ENCODE results near the gene SYCE1. TPM values are rescaled to one million over a fixed set of nuclear protein-coding genes. Genes with fewer than 3 reads are reported as not detected.
"Not testable (repeated sequence)": the region's sequence is repeated elsewhere in the genome, so short reads cannot be mapped to it uniquely, and the experiment has no call there.

The SYCE1 gene
- total and polyA plus RNA-seq, 2 experiments from 2014 or later: 0.12 TPM; not detected in 1

- Histone ChIP-seq H3K9me3 (ENCODE audit: low read depth) (peaks cover 6% of the 10 kb centered on the region), H3K4me2 (no peak overlapping the region), H3K79me2 (no peaks in the 10 kb centered on the region), H3K9me2 (replicated peaks; ENCODE audit: insufficient read depth) (no peaks in the 10 kb centered on the region), H2AFZ (no peak overlapping the region), H3K36me3 (replicated peaks; ENCODE audit: insufficient read depth, low read depth) (no peaks in the 10 kb centered on the region), H3K4me1 (ENCODE audit: insufficient read depth) (no peaks in the 10 kb centered on the region), H3K27me3 (no peaks in the 10 kb centered on the region), H3K4me3 (no peak overlapping the region), H3K27ac (no peak overlapping the region), H4K20me1 (ENCODE audit: insufficient read depth, poor library complexity, severe bottlenecking) (no peaks in the 10 kb centered on the region)
- DNase-seq (ENCODE audit: low spot score): no peak
- no peak for TF ChIP-seq CTCF (IDR thresholded peaks at IDR 0.05; ENCODE audit: poor library complexity)
- TF ChIP-seq EZH2phosphoT487 (IDR thresholded peaks at IDR 0.05; ENCODE audit: low read depth, severe bottlenecking, unreplicated experiment): no peak
- TF ChIP-seq EZH2 (IDR thresholded peaks at IDR 0.05; ENCODE audit: borderline replicate concordance): no peak
- WGBS (ENCODE audit: low lambda C conversion rate, missing lambda C conversion rate): 83% methylated on average over 9 of the region's 9 CpGs
Observed at GRCh38 chr10:133523631-133524203, 41.7 kb downstream of the SYCE1 start.

GRCh38 chr10:133520193-133520738 is 45.1 kb downstream of the SYCE1 start:
- no peak overlapping the region for H2AFZ ChIP-seq
- no peak overlapping the region for H3K27ac ChIP-seq
- 61% methylated on average over 23 of the region's 33 CpGs for WGBS (ENCODE audit: low lambda C conversion rate, missing lambda C conversion rate)

GRCh38 chr10:133518517-133518916 is 46.9 kb downstream of the SYCE1 start:
- WGBS (ENCODE audit: low lambda C conversion rate, missing lambda C conversion rate): 61% methylated on average over 5 of the region's 5 CpGs
- H3K9me3 ChIP-seq (ENCODE audit: low read depth); H3K27ac ChIP-seq; H3K9me2 ChIP-seq (replicated peaks; ENCODE audit: insufficient read depth); DNase-seq (ENCODE audit: low spot score); H3K79me2 ChIP-seq; H3K4me2 ChIP-seq; H4K20me1 ChIP-seq (ENCODE audit: insufficient read depth, poor library complexity, severe bottlenecking); H3K4me3 ChIP-seq; H3K4me1 ChIP-seq (ENCODE audit: insufficient read depth); H3K27me3 ChIP-seq; H3K36me3 ChIP-seq (replicated peaks; ENCODE audit: insufficient read depth, low read depth); H2AFZ ChIP-seq: not testable (repeated sequence)

More at GRCh38 chr10:133520193-133520738, 45.1 kb downstream of the SYCE1 start:
- H3K9me3 ChIP-seq (ENCODE audit: low read depth): peaks cover 6% of the 10 kb centered on the region
- no peaks in the 10 kb centered on the region for H3K79me2 ChIP-seq
- H3K4me1 ChIP-seq (ENCODE audit: insufficient read depth): no peaks in the 10 kb centered on the region
- TF ChIP-seq EZH2phosphoT487 (IDR thresholded peaks at IDR 0.05; ENCODE audit: low read depth, severe bottlenecking, unreplicated experiment): no peak
- no peak for TF ChIP-seq EZH2 (IDR thresholded peaks at IDR 0.05; ENCODE audit: borderline replicate concordance)
- no peak for TF ChIP-seq CTCF (IDR thresholded peaks at IDR 0.05; ENCODE audit: poor library complexity)
- no peak overlapping the region for H3K4me3 ChIP-seq
- no peaks in the 10 kb centered on the region for H3K9me2 ChIP-seq (replicated peaks; ENCODE audit: insufficient read depth)
- no peaks in the 10 kb centered on the region for H3K27me3 ChIP-seq
- DNase-seq (ENCODE audit: low spot score): no peak
- no peaks in the 10 kb centered on the region for H3K36me3 ChIP-seq (replicated peaks; ENCODE audit: insufficient read depth, low read depth)
- H3K4me2 ChIP-seq: no peak overlapping the region
- H4K20me1 ChIP-seq (ENCODE audit: insufficient read depth, poor library complexity, severe bottlenecking): no peaks in the 10 kb centered on the region

GRCh38 chr10:133516057-133516456 is 49.3 kb downstream of the SYCE1 start:
- 57% methylated on average over 4 of the region's 4 CpGs for WGBS (ENCODE audit: low lambda C conversion rate, missing lambda C conversion rate)
- Histone ChIP-seq H3K9me2 (replicated peaks; ENCODE audit: insufficient read depth) (no peaks in the 10 kb centered on the region), H3K4me2 (no peak overlapping the region), H3K4me3 (no peak overlapping the region), H3K79me2 (no peaks in the 10 kb centered on the region), H4K20me1 (ENCODE audit: insufficient read depth, poor library complexity, severe bottlenecking) (no peaks in the 10 kb centered on the region), H2AFZ (no peak overlapping the region), H3K36me3 (replicated peaks; ENCODE audit: insufficient read depth, low read depth) (no peaks in the 10 kb centered on the region), H3K4me1 (ENCODE audit: insufficient read depth) (no peaks in the 10 kb centered on the region), H3K27ac (no peak overlapping the region), H3K27me3 (no peaks in the 10 kb centered on the region), H3K9me3 (ENCODE audit: low read depth) (no peaks in the 10 kb centered on the region)
- no peak for TF ChIP-seq EZH2phosphoT487 (IDR thresholded peaks at IDR 0.05; ENCODE audit: low read depth, severe bottlenecking, unreplicated experiment)
- TF ChIP-seq EZH2 (IDR thresholded peaks at IDR 0.05; ENCODE audit: borderline replicate concordance): no peak
- no peak for TF ChIP-seq CTCF (IDR thresholded peaks at IDR 0.05; ENCODE audit: poor library complexity)
- DNase-seq (ENCODE audit: low spot score): no peak
